ENCODE results near the gene SLC27A2.

Gene SLC27A2

DNA sequence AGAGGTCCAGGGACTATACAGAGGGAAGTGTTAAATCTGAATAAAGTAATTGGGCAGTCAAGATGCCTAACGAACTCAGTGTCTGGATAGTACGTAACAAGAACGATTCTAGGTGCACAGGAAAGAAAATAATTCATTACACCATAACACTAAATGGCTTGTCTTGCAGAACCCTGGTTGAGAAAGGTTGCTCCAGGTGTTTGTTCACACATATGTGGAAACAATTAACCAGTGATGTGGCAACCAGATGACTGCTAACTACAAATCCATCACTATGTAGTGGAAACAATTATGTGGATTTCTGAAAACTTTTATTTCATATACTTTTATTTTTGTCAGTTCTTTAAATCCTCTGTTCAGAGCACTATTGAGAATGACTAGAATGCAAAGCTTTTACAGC lies 93.9 kb downstream of the SLC27A2 start:
- DNase-seq (ENCODE audit: low read depth) = no peak

DNA sequence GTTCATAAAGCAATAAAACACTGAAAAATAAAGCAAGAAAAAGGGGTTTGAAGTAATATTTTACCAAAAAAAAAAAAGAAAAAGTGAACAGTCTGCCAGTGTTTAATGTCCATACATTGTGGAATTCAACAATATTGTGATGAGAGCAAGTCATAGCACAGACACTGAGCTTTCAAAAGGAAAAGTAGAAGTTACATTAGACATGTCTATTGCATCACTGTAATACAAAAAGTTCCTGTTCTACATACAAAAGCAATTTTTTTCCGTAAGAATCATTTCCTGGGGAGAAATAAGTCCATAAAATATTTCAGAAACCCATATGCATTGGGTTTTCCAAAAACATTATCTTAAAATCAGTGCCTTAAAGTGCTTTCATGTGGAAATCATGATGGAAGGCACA lies 95.4 kb downstream of the SLC27A2 start:
- no peak for DNase-seq (ENCODE audit: low read depth)

DNA sequence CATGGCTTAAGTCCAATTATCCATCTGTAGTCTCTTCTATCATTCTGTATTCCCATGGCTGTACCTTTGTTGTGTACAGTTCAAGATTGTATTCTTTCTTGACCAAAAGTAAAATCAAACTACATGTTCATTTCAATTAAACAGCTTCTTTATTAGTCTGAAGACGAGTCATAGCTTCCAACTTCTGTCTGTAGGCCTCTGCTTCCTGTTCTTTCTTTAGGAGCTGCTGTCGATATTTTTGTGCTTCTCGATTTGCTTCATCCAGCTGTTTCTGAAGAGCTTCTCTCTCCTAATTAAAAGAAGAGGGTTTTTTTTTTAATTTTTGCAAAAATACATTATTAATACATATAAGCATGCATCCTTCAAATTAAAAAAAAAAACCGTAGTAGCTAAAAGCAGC lies 96.5 kb downstream of the SLC27A2 start:
- no peak for DNase-seq (ENCODE audit: low read depth)

DNA sequence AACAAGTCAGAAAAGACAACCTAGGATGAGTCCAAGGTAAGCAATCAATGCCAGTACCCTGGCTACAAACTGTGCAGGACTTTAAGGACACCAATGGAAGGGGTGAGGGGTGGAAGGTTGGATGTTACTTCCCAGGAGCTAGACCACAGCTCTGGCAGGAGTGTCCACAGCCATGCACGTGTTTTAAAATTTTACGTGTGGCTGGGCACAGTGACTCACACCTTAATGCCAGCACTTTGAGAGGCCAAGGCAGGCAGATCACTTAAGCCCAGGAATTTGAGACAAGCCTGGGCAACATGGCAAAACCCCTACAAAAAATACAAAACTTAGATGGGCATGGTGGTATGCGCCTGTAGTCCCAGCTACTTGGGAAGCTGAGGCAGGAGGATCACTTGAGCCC lies 98.3 kb downstream of the SLC27A2 start:
- DNase-seq (ENCODE audit: low read depth) = no peak

DNA sequence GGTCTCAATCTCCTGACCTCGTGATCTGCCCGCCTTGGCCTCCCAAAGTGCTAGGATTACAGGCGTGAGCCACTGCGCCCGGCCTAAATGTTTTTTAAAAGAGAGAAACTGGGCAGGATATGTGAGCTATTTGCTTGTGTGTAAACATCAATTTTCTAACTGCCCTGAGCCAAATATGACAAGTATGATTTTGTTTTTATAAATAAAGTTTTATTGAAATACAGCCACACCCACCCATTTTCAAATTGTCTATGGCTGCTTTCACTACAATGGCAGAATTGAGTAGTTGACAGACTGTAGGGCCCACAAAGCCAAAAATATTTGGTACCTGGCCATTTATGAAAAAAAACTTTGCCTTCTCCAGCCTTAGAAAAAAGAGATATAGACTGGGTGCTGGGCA lies 99.4 kb downstream of the SLC27A2 start:
- no peak for DNase-seq (ENCODE audit: low read depth)

All from stimulated activated CD8-positive, alpha-beta memory T cell treated with anti-CD3 and anti-CD28 coated beads, Interleukin-7, amount 100 ng/mL, for 24 hours (primary cell).